Iris pigment epithelial cell (primary cell): Measurements from ENCODE around the gene SHB.
"Not testable (repeated sequence)": the region's sequence is repeated elsewhere in the genome, so short reads cannot be mapped to it uniquely, and the experiment has no call there.

Experiments used
- DNase-seq: peaks from one replicate; pipeline ENCODE4 v3.0.0-alpha.2; 2011; ENCODE audit warnings: low read depth

SHB gene

GRCh38 chr9:37902796-37903646 is 166.0 kb downstream of the SHB start:
- peak; percentile 79 for DNase-seq

GRCh38 chr9:37902131-37902530 is 166.9 kb downstream of the SHB start:
- DNase-seq = no peak

- peak; percentile 76 for DNase-seq
These were observed 170.0 kb downstream of the SHB start for GRCh38 chr9:37899041-37899440.

- DNase-seq = peak; percentile 81
These were observed 171.4 kb downstream of the SHB start for GRCh38 chr9:37897665-37898064.

- no peak for DNase-seq
These were observed 177.0 kb downstream of the SHB start for GRCh38 chr9:37892063-37892462.

GRCh38 chr9:37891042-37891441 is 178.0 kb downstream of the SHB start:
- DNase-seq = not testable (repeated sequence)

- DNase-seq = no peak
These were observed 179.5 kb downstream of the SHB start for GRCh38 chr9:37889536-37889935.

- peak; percentile 55 for DNase-seq
These were observed 180.9 kb downstream of the SHB start for GRCh38 chr9:37887977-37888583.

- no peak for DNase-seq
These were observed 188.0 kb downstream of the SHB start for GRCh38 chr9:37880916-37881479.

GRCh38 chr9:37876376-37876775 is 192.7 kb downstream of the SHB start:
- DNase-seq = no peak

- DNase-seq = no peak
These were observed 195.1 kb downstream of the SHB start for GRCh38 chr9:37873955-37874354.

- DNase-seq = no peak
These were observed 198.2 kb downstream of the SHB start for GRCh38 chr9:37870799-37871176.

- DNase-seq = no peak
These were observed 198.8 kb downstream of the SHB start for GRCh38 chr9:37870081-37870798.
